COR-L47 (cell line): Measurements from ENCODE around the gene MSANTD2.

Source experiments
- DNase-seq: peaks from one replicate; lab custom pipeline; 2025; lab: John Stamatoyannopoulos, UW

Gene MSANTD2

DNA sequence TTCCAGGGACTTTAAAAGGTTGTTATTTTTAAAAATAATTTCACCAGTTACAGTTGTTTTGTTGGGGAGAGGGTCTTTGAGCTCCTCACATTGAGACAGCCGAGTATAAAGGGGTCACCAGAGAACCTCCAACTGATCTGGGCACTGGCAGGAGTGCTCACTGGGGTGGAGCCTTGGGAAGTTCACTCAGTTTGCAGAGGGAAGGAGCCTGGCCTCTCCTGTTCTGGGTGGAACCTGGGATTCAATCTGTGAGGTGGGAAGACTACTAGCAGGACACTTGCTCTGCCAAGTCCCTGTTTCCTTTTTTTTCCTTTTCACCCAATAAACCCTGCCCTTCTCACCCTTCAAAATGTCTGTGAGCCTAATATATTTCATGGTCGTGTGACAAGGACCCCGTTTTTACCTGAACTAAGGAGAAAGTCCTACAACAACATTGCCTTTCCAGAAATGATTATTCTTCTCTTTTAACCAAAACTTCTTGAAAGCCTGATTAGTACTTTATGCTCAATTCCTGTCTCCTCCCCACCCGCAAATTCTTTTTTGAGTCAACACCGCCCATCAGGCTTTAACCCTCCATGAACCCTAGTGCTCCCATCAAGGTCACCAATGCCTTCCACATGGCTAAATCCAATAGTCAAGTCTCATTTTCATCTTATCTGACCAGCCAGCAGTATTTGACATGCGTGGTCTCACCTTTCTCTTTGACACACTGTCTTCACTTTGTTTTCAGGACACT is 22.0 kb upstream of the MSANTD2 start:
- no peak for DNase-seq

DNA sequence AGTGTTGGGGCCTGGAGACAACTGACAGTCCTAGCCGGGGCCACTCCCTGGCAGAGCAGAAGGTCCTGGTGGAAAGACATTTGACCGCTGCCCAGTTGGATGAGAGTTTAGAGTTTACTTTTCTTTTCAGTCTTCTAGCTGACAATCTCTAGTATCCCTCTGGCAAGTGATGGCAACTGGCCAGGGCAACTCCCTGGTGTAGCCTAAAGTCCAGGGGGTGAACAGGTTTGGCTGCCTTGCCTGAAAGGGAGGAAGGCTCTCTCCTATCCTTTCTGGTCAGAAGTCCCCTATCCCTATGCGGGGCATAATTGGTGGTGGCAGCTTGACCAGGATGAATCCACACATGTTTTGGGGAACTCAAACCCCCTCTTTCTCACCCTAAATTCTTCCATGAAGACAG is 16.8 kb upstream of the MSANTD2 start:
- no peak for DNase-seq

DNA sequence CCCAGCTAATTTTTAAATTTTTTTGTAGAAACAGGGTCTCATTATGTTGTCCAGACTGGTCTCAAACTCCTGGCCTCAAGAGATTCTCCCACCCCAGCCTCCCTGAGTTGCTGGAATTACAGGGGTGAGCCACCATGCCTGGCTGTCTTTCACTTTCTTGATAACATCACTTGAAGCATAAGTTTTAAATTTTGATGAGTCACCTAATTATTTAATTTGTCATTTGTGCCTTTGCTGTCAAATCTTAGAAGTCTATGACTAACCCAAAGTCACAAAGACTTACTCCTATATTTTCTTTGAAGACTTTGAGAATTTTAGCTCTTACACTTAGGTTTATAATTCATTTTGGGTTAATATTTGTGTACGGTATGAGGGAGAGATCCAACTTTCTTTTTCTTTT is 14.5 kb upstream of the MSANTD2 start:
- no peak for DNase-seq

DNA sequence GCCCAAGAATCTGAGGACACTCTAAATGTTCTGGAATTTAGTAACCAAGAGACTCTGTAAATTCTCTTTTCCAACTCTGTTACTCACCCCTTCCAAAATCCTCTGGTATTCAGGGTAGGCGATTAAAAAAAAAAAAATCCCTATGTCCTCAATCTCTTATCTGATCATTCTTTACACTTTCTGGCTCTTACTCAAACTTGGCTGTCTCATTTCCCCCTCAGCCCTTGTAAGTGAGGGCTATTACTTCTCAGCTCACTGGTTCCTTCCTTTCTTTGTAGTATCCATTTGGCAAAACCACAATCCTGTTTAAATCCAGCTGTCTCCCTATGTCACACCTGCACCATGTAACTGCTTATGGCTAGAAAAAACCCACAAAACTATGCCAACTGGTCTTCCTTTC is 12.7 kb upstream of the MSANTD2 start:
- DNase-seq, result no peak

DNA sequence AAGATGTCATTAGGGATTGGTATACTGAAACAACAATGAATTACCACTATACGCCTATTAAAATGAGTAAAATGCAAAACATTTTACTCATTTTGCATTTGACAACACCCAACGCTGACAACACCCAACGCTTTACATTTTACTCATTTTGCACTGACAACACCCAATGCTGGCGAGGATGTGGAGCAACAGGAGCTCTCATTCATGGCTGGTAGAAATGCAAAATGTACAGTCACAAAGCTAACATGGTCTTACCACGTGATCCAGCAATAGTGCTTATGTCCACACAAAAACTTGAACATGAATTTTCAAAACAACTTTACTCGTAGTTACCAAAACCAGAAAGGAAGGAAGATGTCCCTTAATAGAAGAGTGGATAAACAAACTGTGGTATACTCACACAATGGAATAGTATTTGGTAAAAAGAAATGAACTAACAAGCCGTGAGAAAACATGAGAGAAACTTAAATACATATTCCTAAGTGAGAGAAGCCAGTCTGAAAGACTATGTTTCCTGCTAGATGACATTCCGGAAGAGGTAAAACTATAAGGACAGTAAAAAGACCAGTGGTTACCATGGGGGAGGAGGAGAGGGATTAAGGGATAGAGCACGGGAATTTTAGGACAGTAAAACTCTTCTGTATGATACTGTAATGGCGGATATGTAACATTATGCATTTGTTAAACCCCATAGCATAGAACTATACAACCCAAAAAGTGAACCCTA is 11.4 kb upstream of the MSANTD2 start:
- no peak for DNase-seq

DNA sequence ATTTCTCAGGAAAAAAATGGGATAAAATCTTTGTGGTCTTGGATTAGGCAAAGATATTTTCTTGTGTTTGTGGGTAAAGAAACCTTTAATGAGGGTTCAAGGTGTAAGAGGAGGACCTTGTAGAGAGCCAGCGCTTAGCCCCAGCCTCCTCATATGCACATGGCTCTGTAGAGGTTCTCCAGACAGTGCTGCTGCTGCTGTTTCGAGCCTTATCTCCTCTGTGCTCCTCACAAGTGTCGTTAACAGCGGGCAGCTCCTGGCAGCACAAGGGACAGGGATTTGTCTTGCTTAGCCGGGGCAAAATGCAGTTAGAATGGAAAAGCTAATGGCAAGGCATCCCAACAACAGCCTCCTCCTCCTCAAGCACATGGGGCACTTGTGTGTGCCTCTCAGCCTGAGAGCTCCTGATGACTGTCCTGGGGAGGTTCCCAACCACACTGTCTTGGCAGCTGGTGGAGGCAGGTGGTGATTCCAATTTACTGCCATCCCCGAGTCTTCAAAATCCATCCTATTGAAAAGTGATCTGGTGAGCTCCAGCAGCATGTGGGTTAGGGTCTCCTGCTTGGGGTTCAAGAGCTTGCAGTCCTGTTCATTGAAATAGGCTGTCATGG is 7.6 kb upstream of the MSANTD2 start:
- no peak for DNase-seq

DNA sequence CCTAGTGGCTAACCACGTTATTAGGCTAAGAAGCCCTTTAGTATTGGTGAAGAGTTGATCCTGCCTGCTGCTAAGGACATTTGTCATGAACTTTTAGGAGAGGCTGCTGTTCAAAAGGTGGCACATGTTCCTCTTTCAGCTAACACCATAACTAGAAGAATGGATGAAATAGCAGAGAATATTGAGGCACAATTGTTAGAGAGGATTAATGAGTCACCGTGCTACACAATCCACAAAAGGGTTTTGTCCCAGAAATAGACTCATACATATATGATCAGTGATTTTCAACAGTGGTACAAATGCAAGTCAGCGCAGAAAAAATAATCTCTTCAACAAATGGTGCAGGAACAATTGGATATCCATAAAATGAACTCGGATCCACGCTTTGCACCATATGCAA is 7.0 kb upstream of the MSANTD2 start:
- DNase-seq, result no peak

DNA sequence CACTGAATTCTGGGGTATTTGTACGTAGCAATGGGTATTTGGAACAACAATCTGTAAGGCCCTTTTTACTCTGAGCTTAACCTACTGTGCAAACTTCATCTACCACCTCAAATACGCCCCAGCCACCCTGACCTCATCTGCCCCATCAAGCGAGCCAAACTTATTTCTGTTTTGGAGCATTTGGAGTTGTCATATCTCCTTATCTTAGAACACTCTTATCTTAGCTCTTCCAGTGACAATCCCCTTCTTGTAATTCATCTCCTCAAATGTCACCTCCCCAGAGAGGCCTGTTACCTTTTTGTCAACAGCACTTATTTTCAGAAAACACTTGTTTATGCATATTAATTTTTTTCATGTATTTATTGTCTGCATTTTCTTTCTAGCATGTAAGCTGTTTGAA is 4.7 kb upstream of the MSANTD2 start:
- DNase-seq, result no peak

DNA sequence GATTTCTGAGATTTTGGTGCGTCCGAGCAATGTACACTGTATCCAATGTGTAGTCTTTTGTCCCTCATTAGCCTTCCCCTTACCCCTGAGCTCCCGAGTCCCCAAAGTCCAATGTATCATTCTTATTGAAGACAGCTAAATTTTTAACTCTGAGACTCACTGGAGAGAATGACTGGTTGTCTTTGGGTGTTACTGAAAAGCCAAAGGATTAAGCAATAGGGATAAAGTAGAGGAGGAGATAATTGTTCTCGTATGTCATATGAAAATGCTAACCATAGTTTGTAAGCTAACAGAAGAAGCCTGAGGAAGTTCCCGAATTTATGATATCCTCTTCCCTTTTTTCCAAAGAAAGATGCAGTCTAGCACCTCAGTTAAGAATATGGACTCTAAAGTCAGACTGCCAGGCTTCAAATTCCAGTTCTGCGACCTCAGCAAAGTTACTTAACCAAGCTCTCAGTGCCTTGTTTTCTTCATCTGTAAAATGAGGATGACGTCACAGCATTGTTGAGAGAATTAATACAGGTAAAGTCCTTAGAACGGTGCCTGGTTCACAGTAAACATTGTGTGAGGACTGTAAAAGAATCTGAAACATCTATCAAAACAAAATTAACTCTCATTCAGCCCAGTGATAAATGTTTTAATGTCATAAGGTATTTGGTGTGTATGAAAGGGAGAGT is 1.6 kb upstream of the MSANTD2 start:
- no peak for DNase-seq

DNA sequence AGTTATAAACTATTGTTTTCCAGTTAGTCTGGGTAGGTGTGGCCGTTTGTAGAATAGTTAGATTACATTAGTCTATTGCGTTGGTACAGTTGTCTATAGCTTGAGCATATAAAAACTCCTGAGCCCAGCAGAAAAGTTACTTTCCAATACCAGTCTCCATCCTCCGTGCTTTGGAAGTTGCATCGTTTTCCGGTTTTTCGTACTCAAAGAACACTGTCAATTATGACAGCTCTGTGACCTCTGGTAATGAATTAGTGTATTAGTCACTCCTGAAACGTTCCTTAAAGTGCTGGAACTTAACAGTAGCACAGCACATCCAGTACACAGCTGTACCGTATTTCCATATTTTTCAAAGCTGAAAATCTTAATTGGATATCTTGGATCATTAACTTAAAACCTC is 808 bp upstream of the MSANTD2 start:
- no peak for DNase-seq

DNA sequence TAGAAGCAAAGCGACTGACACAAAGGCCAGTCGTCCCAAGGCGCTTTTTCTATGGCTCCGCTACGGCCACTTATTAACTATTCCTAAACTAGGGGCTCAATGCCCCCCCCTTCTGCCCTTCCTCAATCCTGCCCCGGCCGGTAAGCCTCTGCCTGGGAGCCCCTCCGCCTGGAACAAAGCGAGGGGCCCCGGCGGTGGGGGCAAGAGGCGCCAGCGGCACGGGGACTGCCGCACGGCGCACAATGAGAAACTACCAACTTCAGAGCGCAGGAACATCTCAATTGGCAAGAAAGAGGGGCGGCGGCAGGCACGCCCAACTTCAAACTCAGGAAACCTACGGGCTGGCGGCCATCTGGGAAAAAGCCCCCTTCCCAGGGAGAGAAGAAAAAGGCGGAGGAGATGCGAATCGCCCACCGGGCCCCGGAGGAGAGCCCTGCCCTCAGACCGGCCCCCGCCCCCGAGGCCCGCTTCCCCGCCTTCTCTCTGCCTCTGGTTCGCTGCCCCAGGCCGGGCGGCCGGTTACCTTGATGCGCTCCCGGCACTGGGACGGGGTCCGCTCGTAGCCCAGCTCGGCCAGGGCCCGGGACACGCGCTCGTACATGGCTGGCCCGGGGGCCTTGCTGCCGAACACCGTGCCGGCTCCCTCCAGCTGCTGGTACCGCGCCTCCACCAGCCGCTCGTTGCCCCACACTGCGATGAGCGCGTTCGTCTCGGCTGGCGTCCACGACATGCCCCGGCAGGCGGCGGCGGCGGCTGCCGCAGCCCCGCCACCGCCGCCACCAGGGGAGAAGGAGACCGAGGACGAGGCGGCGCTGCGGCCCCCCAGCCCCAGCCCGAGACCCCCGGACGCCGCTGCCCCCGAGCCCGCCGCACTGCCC is 619 bp downstream of the MSANTD2 start:
- DNase-seq, result no peak

DNA sequence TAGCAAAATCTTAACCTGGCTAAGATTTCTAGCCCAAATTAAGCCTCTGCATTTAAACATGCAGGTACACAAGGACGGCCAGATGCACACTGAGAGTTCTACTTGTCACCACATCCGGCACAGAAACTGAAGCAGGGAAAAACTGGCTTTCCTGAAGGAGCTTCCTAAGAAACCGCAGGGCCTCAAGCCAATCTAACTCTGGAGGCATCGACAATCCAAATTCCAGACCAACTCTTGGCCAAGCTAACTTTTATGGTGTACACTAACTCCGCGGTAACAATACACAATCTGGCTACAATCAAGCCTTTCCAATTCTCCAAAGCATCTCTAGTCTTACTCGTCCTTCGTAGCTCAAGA is 1.2 kb downstream of the MSANTD2 start:
- no peak for DNase-seq

DNA sequence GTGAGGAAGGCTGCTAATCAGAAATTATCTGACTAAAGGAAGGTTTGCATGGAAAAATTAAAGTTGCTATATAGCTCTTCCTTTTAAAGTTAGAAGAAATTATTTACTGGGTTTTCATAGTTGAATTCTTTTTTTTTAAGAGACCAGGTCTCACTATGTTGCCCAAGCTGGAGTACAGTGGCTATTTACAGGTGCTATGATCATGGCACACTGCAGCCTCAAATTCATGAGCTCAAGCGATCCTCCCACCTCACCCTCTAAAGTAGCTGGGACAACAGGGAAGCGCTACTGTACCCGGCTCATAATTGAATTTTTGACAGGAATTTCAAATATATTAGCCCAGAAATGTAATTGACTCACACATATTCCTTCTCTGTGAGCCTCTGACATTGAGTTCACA is 3.9 kb downstream of the MSANTD2 start:
- DNase-seq, result no peak

DNA sequence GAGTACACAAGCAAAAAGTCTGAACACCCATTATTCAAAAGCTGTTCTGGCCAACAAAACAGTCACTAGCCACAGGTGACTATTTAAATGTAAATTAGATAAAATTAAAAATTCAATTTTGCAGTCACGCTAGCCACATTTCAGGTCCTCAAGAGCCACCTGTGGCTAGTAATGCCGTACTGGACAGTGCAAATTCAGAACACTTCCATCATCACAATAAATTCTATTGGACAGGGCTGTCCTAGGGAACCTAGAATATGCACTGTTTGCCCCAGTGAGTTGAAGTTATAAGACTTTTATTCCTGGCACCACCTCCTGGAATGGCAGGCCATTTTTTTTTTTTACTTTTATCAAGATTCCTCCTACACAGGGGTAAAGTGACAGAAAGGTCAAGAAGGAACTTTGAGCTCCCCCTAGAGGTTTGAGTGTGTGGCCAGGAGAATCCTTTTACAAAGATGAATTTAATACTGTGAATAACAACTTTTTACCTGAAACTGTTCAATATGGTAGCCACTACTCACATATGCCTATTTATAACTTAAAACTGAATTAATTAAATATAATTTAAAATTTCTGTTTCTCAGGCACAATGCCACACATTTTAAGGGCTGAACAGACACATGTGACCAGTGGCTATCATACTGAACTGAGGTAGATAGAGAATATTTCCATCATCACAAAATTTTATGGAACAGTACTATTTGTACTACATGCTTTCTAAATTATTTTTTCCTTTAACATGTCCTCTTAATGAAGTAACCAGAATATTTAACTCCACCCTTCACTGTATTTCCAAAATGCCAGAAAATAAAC is 6.5 kb downstream of the MSANTD2 start:
- DNase-seq, result peak; percentile 48

DNA sequence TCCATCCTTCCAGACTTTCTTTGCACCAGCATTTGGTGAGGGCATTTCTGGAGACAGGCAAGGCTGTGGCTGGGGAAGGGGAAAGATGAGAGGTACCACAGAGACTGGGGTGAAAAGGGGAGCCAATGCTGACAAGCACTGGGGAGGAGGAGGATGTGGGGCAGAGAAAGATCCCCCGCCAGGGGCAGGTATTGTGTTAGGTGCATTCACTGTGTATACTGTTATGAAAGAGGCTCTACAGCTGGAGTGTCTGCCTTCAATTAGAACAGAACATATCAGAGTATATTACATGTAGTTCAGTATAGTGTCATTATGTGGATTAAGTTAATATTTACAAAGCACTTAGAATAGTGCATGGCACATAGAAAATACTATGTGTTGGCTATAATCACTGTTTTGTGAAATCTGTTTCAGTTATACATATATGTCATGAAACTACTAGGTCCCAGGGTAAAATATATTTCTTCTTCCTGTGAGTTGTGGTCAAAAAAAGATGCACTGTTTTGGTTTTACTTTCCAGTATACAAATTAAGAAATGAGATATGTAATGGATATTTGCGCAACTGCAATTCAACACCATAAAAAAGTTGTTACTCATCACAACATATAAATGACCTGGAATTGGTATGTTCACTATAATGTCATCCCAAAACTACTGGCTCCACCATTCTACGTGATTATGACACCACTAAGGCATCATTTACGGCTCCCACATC is 8.4 kb downstream of the MSANTD2 start:
- no peak for DNase-seq

DNA sequence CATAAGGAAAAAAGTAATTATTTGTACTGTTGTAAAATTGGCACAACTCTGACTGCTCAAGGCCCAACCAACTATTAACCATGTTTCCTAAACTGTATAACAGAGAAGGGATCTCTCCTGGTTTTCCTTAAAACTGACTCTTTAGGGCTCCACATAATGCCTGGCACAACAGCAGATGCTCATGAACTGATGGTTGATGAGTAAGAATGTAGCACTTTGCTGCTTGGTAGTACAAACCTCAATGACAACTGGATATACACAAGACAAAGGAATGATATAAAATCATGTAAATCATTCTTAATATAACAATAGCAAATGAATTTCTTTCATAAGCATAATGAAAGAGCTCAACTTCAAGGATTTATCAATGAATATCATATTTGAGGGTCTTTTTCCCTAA is 11.7 kb downstream of the MSANTD2 start:
- no peak for DNase-seq

DNA sequence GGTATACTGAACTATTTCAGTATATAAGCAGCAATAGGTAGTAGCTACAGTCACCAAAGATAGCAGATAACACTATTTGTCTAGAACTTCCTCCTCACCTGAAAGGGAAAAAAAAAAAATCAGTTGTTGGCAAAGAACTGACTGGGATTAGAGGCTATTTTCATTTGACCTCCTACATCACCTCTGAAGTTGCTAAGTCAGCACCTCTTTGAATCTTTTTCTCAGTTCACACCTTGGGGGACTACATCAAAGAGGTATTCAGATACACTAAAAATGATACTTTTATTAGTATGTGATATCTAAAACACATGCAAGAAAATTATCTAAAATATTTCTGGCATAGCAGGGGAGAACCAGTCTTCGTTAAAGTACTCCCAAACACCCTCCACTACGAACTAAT is 16.2 kb downstream of the MSANTD2 start:
- DNase-seq, result no peak

DNA sequence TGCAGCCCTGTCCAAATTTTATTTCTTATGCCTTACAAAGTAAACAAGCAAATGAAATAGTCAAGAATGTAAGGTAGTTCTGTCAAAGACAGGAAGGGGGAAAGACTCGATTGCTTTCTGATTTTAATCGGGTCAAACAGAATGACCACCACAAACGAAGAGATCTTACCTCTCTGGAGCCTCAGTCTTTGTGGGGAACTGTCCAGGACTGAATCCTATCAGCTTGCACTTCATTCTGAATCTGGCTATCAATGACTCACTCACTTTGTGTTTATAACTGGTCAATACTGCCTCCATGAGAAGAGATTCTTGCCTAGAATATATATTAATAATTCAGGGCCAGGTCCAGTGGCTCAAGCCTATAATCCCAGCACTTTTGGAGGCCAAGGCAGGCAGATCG is 17.2 kb downstream of the MSANTD2 start:
- no peak for DNase-seq

DNA sequence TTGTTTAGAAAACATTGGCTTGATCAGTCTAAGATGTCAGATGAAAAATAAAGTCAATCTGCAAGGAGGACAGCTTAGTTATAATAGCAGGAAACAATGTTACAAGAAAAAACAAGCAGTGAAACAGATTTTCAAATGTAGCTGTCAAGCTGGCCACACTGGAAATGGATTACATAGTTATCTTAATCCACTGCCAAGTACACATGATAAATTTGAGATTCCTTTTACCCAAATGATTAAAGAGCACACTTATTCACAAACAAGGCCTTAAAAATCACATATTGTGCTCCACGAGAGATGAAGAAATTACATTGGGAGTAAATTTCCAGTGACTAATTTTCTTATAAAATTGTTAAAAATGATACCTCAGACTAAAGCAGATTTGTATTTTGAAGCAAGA is 20.6 kb downstream of the MSANTD2 start:
- no peak for DNase-seq

DNA sequence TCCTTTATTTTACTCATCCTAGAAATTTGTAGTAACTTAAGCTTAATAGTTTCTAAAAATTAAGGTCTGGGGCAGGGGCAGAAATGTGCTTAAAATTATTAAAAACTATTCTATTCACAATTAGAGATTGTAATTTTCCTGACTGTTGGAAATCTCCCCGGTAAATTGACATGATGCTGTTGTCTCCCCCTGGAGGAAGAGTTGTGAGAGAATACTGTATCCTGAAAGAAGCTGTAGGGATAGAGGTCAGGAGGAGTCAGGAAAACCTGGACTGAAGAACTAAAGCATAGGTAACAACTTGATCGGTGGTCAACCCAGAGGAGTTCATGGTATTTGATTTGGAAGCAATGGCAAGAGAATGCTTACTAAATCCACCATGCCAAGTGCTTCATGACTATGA is 21.9 kb downstream of the MSANTD2 start:
- DNase-seq, result no peak
